ENCODE results near the gene SIGLEC15.

DNA sequence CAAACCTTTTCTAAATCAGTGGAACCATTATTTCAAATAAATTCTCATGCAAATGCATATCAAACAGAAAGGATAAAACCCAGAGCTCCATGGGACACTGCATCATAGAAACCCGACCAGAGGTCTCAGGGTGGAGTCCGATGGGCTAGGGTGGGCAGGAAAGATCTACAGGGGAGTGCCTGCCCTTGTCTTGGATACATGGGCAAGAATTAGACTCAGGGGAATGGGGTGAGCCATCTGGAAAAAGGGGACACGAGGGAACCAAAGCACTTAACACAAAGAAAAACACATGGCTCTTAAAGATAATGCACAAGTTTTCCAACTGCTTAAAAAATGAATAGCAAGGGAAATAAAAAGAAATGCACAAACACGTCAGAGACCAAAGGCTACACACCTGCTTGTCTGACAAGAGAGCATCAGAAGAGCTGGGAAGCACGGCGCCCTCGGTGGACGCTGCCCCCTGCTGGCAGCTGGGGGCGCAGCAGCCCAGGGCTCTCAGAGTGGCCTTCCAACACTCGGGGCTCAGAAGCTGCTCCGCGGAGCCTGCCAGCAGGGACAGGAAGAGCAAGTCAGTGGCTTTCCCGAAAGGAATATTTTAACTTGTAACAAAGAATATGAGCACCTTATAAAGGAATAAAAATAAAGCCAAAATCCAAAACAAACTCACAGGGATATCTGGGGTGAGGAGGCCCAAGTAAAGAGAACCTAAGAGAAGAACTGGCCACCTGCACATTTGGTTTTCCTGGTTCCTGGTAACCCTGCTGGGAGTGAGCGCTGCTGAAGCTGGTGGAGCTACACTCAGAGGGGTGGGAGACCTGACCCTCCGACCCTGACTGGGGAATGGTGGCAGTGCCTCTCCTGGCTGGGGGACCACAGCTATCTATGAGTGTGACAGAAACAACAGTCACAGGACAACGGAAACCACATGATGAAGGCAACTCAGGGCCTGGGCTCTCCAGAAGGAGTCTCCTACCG, 54.5 kb downstream of the SIGLEC15 start:
- TF ChIP-seq CSDC2 (CRISPR knock-in tag; IDR thresholded peaks at IDR 0.05): no peak
- TF ChIP-seq TSHZ2 (CRISPR knock-in tag; IDR thresholded peaks at IDR 0.05): no peak
- TF ChIP-seq, protein P1, sequence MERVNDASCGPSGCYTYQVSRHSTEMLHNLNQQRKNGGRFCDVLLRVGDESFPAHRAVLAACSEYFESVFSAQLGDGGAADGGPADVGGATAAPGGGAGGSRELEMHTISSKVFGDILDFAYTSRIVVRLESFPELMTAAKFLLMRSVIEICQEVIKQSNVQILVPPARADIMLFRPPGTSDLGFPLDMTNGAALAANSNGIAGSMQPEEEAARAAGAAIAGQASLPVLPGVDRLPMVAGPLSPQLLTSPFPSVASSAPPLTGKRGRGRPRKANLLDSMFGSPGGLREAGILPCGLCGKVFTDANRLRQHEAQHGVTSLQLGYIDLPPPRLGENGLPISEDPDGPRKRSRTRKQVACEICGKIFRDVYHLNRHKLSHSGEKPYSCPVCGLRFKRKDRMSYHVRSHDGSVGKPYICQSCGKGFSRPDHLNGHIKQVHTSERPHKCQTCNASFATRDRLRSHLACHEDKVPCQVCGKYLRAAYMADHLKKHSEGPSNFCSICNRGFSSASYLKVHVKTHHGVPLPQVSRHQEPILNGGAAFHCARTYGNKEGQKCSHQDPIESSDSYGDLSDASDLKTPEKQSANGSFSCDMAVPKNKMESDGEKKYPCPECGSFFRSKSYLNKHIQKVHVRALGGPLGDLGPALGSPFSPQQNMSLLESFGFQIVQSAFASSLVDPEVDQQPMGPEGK (CRISPR knock-in tag; IDR thresholded peaks at IDR 0.05; ENCODE audit: borderline replicate concordance): no peak
- TF ChIP-seq PPARA (CRISPR knock-in tag; IDR thresholded peaks at IDR 0.05; ENCODE audit: borderline replicate concordance): no peak
- no peak for TF ChIP-seq GLIS3 (CRISPR knock-in tag; IDR thresholded peaks at IDR 0.05)
- no peak for TF ChIP-seq ZFP30 (CRISPR knock-in tag; IDR thresholded peaks at IDR 0.05)
- TF ChIP-seq BACH2 (CRISPR knock-in tag; IDR thresholded peaks at IDR 0.05; ENCODE audit: borderline replicate concordance): no peak
- TF ChIP-seq, protein P2, sequence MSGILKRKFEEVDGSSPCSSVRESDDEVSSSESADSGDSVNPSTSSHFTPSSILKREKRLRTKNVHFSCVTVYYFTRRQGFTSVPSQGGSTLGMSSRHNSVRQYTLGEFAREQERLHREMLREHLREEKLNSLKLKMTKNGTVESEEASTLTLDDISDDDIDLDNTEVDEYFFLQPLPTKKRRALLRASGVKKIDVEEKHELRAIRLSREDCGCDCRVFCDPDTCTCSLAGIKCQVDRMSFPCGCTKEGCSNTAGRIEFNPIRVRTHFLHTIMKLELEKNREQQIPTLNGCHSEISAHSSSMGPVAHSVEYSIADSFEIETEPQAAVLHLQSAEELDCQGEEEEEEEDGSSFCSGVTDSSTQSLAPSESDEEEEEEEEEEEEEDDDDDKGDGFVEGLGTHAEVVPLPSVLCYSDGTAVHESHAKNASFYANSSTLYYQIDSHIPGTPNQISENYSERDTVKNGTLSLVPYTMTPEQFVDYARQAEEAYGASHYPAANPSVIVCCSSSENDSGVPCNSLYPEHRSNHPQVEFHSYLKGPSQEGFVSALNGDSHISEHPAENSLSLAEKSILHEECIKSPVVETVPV (CRISPR knock-in tag; IDR thresholded peaks at IDR 0.05): no peak
- TF ChIP-seq ARNTL (CRISPR knock-in tag; IDR thresholded peaks at IDR 0.05; ENCODE audit: borderline replicate concordance, low read depth): no peak
- TF ChIP-seq, protein P3, sequence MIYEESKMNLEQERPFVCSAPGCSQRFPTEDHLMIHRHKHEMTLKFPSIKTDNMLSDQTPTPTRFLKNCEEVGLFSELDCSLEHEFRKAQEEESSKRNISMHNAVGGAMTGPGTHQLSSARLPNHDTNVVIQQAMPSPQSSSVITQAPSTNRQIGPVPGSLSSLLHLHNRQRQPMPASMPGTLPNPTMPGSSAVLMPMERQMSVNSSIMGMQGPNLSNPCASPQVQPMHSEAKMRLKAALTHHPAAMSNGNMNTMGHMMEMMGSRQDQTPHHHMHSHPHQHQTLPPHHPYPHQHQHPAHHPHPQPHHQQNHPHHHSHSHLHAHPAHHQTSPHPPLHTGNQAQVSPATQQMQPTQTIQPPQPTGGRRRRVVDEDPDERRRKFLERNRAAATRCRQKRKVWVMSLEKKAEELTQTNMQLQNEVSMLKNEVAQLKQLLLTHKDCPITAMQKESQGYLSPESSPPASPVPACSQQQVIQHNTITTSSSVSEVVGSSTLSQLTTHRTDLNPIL (CRISPR knock-in tag; IDR thresholded peaks at IDR 0.05; ENCODE audit: low read depth): no peak
- TF ChIP-seq ZFP3 (CRISPR knock-in tag; IDR thresholded peaks at IDR 0.05): no peak
- no peak for TF ChIP-seq TOX (CRISPR knock-in tag; IDR thresholded peaks at IDR 0.05; ENCODE audit: borderline replicate concordance)
